Activated effector memory CD4-positive, alpha-beta T cell treated with Interleukin-2 at 50 U/mL for 16 hours (primary cell): ENCODE measurements around the gene DVL3.
"Not testable (repeated sequence)": the region's sequence is repeated elsewhere in the genome, so short reads cannot be mapped to it uniquely, and the experiment has no call there.

Source experiments
- DNase-seq: peaks from one replicate; pipeline ENCODE4 v3.0.0-alpha.2; 2020

DVL3 gene

GRCh38 chr3:184154885-184155643 is at the start of gene DVL3:
TSS of gene DVL3 (plus strand) at chr3:184155377. CDS start at chr3:184155636, 259 bp downstream.
- peak; percentile 39 for DNase-seq

- no peak for DNase-seq
Observed at GRCh38 chr3:184110316-184110725, 44.9 kb upstream of the DVL3 start.

- no peak for DNase-seq
Observed at GRCh38 chr3:184116017-184116416, 39.2 kb upstream of the DVL3 start.

- no peak for DNase-seq
Observed at GRCh38 chr3:184117636-184118035, 37.5 kb upstream of the DVL3 start.

GRCh38 chr3:184121031-184121430 is 34.1 kb upstream of the DVL3 start:
- DNase-seq: not testable (repeated sequence)

- DNase-seq: no peak
Observed at GRCh38 chr3:184126006-184126405, 29.2 kb upstream of the DVL3 start.

GRCh38 chr3:184129012-184129411 is 26.2 kb upstream of the DVL3 start:
- no peak for DNase-seq

- DNase-seq: no peak
Observed at GRCh38 chr3:184132945-184133344, 22.2 kb upstream of the DVL3 start.

- DNase-seq: peak; percentile 15
Observed at GRCh38 chr3:184133840-184134745, 21.1 kb upstream of the DVL3 start.

- DNase-seq: no peak
Observed at GRCh38 chr3:184134746-184135148, 20.4 kb upstream of the DVL3 start.

GRCh38 chr3:184135149-184135910 is 19.8 kb upstream of the DVL3 start, which contains the start of gene EIF2B5:
TSS of gene EIF2B5 (plus strand) at chr3:184135358. CDS start at chr3:184135386, 28 bp downstream.
- DNase-seq: peak; percentile 82

- DNase-seq: no peak
Observed at GRCh38 chr3:184135911-184136260, 19.3 kb upstream of the DVL3 start.

GRCh38 chr3:184140436-184140835 is 14.7 kb upstream of the DVL3 start:
- DNase-seq: no peak

- no peak for DNase-seq
Observed at GRCh38 chr3:184142199-184142598, 13.0 kb upstream of the DVL3 start.

- no peak for DNase-seq
Observed at GRCh38 chr3:184143327-184143726, 11.8 kb upstream of the DVL3 start.

GRCh38 chr3:184144505-184144904 is 10.7 kb upstream of the DVL3 start:
- no peak for DNase-seq

GRCh38 chr3:184145111-184145524 is 10.1 kb upstream of the DVL3 start:
- peak; percentile 11 for DNase-seq

GRCh38 chr3:184145751-184146270 is 9.4 kb upstream of the DVL3 start:
- no peak for DNase-seq

- no peak for DNase-seq
Observed at GRCh38 chr3:184148076-184148475, 7.1 kb upstream of the DVL3 start.

GRCh38 chr3:184149123-184149522 is 6.1 kb upstream of the DVL3 start:
- DNase-seq: no peak

GRCh38 chr3:184149770-184150169 is 5.4 kb upstream of the DVL3 start:
- not testable (repeated sequence) for DNase-seq

- peak; percentile 34 for DNase-seq
Observed at GRCh38 chr3:184155644-184156521, 706 bp downstream of the DVL3 start.
